Progenitor cell of endocrine pancreas (in vitro differentiated cells): Measurements from ENCODE around the gene TMEM8B. TPM values are rescaled to one million over a fixed set of nuclear protein-coding genes. Genes with fewer than 3 reads are reported as not detected.

Source experiments
- DNase-seq: peaks from one replicate; pipeline ENCODE4 v3.0.0; 2021; ENCODE audit warnings: low spot score; ENCODE audit not compliant: unreplicated experiment
- H3K27ac Mint-ChIP-seq: 2 replicates; pipeline ENCODE4 v1.8.0; 2021; ENCODE audit warnings: mild to moderate bottlenecking, moderate library complexity, mixed read lengths
- H3K27me3 Mint-ChIP-seq: 2 replicates; pipeline ENCODE4 v1.8.0; 2021; ENCODE audit warnings: mixed read lengths
- H3K36me3 Mint-ChIP-seq: 2 replicates; pipeline ENCODE4 v1.8.0; 2022; ENCODE audit warnings: mixed read lengths; ENCODE audit not compliant: insufficient read depth
- H3K4me1 Mint-ChIP-seq: 2 replicates; pipeline ENCODE4 v1.8.0; 2021; ENCODE audit warnings: low read depth, mixed read lengths
- H3K4me3 Mint-ChIP-seq: 2 replicates; pipeline ENCODE4 v1.8.0; 2021; ENCODE audit warnings: low read depth, mild to moderate bottlenecking, moderate library complexity, mixed read lengths
- H3K9me3 Mint-ChIP-seq: 2 replicates; pipeline ENCODE4 v1.8.0; 2021; ENCODE audit warnings: low read depth, mixed read lengths
- total RNA-seq: library from RNA; stranded (reverse); gene quantifications from 2 replicates; pipeline ENCODE4 v1.2.1, GENCODE V29; 2021
- TF ChIP-seq, protein P1 (sequence below): fragments of 200-600 bp; sonication (generic); IDR thresholded peaks from one replicate; pipeline ENCODE4 v1.5.0; 2021; ENCODE audit warnings: antibody characterized with exemption, mild to moderate bottlenecking; ENCODE audit not compliant: unreplicated experiment

Gene TMEM8B
- total RNA-seq, 1 donor from 2014 or later: 24.1 TPM

- TF ChIP-seq, protein P1, sequence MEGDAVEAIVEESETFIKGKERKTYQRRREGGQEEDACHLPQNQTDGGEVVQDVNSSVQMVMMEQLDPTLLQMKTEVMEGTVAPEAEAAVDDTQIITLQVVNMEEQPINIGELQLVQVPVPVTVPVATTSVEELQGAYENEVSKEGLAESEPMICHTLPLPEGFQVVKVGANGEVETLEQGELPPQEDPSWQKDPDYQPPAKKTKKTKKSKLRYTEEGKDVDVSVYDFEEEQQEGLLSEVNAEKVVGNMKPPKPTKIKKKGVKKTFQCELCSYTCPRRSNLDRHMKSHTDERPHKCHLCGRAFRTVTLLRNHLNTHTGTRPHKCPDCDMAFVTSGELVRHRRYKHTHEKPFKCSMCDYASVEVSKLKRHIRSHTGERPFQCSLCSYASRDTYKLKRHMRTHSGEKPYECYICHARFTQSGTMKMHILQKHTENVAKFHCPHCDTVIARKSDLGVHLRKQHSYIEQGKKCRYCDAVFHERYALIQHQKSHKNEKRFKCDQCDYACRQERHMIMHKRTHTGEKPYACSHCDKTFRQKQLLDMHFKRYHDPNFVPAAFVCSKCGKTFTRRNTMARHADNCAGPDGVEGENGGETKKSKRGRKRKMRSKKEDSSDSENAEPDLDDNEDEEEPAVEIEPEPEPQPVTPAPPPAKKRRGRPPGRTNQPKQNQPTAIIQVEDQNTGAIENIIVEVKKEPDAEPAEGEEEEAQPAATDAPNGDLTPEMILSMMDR: peak; percentile 34
- Mint-ChIP-seq H3K27ac (peak overlapping the region; percentile 86), H3K4me1 (peaks cover 21% of the 10 kb centered on the region), H3K36me3 (no peaks in the 10 kb centered on the region), H3K27me3 (no peaks in the 10 kb centered on the region), H3K9me3 (peaks cover 3% of the 10 kb centered on the region), H3K4me3 (peak overlapping the region; percentile 67)
- DNase-seq: no peak
Measured at GRCh38 chr9:35813434-35814105, 15.5 kb upstream of the TMEM8B start.

DNA sequence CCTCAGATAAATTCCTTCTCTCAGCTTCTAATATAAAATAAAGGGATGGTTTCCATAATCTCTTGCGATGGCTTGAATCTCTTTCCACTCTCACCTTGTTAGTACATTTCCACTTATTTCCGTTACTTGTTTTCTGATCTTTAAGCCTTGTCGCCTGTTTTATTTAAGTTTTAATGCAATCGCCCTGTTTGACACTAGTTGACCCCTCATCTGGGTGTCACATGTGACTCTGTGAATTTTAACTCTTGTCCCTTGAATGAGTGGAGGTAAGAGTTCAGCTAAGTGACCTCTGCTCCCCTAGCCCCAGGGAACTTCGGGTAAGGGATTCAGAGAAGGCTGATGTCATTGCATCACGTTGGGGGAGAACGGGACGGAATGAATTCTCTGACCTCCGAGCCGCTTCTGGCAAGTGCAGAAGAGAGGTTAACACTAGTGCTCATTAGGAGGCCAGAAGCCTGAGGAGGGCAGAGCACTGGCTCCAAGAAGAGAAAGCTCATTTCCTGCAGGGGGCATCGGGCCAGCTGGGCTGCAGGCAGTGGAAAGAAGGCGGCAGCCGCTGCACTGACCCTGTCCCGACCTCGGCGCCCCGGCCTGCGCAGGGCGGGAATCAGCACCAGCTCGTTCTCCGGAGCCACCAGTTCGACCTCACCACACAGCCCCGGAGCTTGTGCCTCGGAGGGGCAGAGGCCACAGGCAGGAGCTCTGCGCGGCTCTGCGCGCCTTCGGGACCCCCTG, 14.8 kb upstream of the TMEM8B start:
- Mint-ChIP-seq H3K4me1 (peaks cover 21% of the 10 kb centered on the region), H3K4me3 (peak overlapping the region; percentile 90)

GRCh38 chr9:35814841-35815543, 14.0 kb upstream of the TMEM8B start, which contains the start of gene HINT2:
Gene HINT2 (minus strand): TSS chr9:35815042. CDS start chr9:35814979, 63 bp downstream.
- Mint-ChIP-seq H3K36me3 (no peaks in the 10 kb centered on the region), H3K9me3 (peaks cover 3% of the 10 kb centered on the region), H3K4me3 (peak within 1 kb of the TSS; percentile 90), H3K4me1 (peaks cover 21% of the 10 kb centered on the region), H3K27ac (peak within 1 kb of the TSS; percentile 96), H3K27me3 (no peaks in the 10 kb centered on the region)
- TF ChIP-seq, protein P1: no peak
- peak; percentile 95 for DNase-seq

More for the DNA sequence above, 14.8 kb upstream of the TMEM8B start:
- H3K27ac Mint-ChIP-seq: peak overlapping the region; percentile 93
- TF ChIP-seq, protein P1: peak; percentile 51
- H3K36me3 Mint-ChIP-seq: no peaks in the 10 kb centered on the region
- H3K27me3 Mint-ChIP-seq: no peaks in the 10 kb centered on the region
- peak; percentile 55 for DNase-seq
- peaks cover 3% of the 10 kb centered on the region for H3K9me3 Mint-ChIP-seq

GRCh38 chr9:35816708-35817107, 12.3 kb upstream of the TMEM8B start:
- Mint-ChIP-seq H3K27me3 (no peaks in the 10 kb centered on the region), H3K4me1 (peaks cover 21% of the 10 kb centered on the region), H3K27ac (no peak overlapping the region), H3K4me3 (peak overlapping the region; percentile 90), H3K9me3 (peaks cover 3% of the 10 kb centered on the region), H3K36me3 (no peaks in the 10 kb centered on the region)
- no peak for DNase-seq
- TF ChIP-seq, protein P1: peak; percentile 33

DNA sequence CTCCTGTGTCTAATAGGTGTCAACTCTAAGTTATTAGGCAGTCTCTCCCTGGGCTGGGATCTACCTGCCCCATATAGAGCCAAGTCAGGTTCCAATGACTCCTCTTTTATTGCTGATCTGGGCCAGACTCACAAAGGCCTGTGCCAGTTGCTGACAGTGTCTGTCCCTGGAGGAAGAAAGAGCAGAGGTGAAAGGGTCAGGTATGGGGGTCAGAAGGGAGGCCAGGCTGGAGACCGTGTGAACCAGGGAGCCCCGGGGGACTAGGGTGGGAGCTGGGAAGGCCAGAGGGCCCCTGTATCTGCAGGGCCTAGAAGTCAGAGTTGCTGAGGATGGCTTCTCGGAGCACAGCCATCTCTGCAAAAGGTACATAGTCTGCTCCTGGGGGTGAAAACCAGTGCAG, 10.7 kb upstream of the TMEM8B start:
- Mint-ChIP-seq H3K27me3 (peaks cover 3% of the 10 kb centered on the region), H3K27ac (no peak overlapping the region), H3K4me1 (peaks cover 11% of the 10 kb centered on the region), H3K36me3 (no peaks in the 10 kb centered on the region), H3K9me3 (peaks cover 3% of the 10 kb centered on the region), H3K4me3 (no peak overlapping the region)
- TF ChIP-seq, protein P1: no peak
- DNase-seq: no peak
